SH-SY5Y (cell line): ENCODE data around the gene EIF4G2.

Experiments
- GATA2 ChIP-seq: IDR thresholded peaks from 2 replicates; pipeline ENCODE4 v1.6.1; 2011; ENCODE audit warnings: mild to moderate bottlenecking, low read depth, low read length
- GATA3 ChIP-seq: IDR thresholded peaks from 2 replicates; pipeline ENCODE4 v1.6.1; 2011; ENCODE audit warnings: low read depth, mild to moderate bottlenecking, low read length, moderate library complexity

DNA sequence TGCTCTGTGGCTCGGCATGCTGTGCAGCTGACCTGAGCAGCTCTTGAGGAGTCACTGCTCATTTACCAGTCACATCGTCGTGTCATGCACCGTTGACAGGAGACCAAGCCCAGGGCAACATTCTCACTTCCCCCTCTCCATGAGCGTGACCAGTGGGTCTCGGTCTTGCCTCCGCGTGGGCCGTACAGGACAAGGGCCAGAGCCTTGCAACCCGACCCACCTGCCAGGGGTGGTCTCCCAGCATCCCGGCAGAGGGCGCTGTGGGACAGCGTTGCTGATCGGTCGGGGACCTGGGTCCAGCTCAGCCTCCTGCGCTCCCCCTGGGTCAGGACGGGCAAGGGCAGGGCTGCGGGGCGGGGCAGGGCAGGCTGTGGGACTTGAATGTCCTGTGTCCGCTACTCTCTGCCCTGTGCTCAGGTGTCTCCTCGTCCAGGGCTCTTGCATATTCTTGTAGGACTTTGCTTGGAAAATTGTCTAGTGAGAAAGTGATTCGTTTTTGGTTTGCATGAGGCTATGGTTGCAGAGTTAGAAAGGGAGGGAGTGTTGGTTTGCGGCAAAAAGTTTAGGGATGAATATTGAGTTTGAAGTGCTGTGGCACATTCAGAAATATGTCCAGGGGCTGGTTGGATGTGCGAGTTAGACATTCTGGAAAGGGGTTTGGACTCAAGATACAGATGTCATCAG lies 16.2 kb downstream of the EIF4G2 start:
- TF ChIP-seq GATA3, result no peak
- no peak for TF ChIP-seq GATA2
